ENCODE results near the gene MYT1.

MYT1 gene

GRCh38 chr20:64207641-64208590 is 43.7 kb downstream of the MYT1 start:
- TF ChIP-seq CTCF (IDR thresholded peaks at IDR 0.05; ENCODE audit: insufficient read depth, low read length) (no peak), REST (IDR thresholded peaks at IDR 0.05; ENCODE audit: insufficient replicate concordance, low read depth) (no peak), POLR2AphosphoS5 (IDR thresholded peaks at IDR 0.05; ENCODE audit: low read depth) (no peak), GABPA (IDR thresholded peaks at IDR 0.05; ENCODE audit: low read depth) (no peak), SPI1 (IDR thresholded peaks at IDR 0.05; ENCODE audit: borderline replicate concordance, low read depth) (no peak)
- H3K27me3 ChIP-seq (ENCODE audit: insufficient read depth, poor library complexity, severe bottlenecking): no peaks in the 10 kb centered on the region
- DNase-seq (ENCODE audit: low read depth in 1 of 2, low spot score in 1 of 2): no peak
- no peak overlapping the region for H3K4me3 ChIP-seq (replicated peaks; ENCODE audit: insufficient read depth, low read length)
- no peak overlapping the region for H3K27ac ChIP-seq (replicated peaks)

- no peak for DNase-seq (ENCODE audit: low read depth in 1 of 2, low spot score in 1 of 2)
- Histone ChIP-seq H3K27ac (replicated peaks) (no peak overlapping the region), H3K4me3 (replicated peaks; ENCODE audit: insufficient read depth, low read length) (no peak overlapping the region), H3K27me3 (ENCODE audit: insufficient read depth, poor library complexity, severe bottlenecking) (peaks cover 4% of the 10 kb centered on the region)
- TF ChIP-seq REST (IDR thresholded peaks at IDR 0.05; ENCODE audit: insufficient replicate concordance, low read depth): no peak
- TF ChIP-seq GABPA (IDR thresholded peaks at IDR 0.05; ENCODE audit: low read depth): no peak
- no peak for TF ChIP-seq SPI1 (IDR thresholded peaks at IDR 0.05; ENCODE audit: borderline replicate concordance, low read depth)
- no peak for TF ChIP-seq CTCF (IDR thresholded peaks at IDR 0.05; ENCODE audit: insufficient read depth, low read length)
- TF ChIP-seq POLR2AphosphoS5 (IDR thresholded peaks at IDR 0.05; ENCODE audit: low read depth): no peak
These were observed 44.9 kb downstream of the MYT1 start for GRCh38 chr20:64209148-64209547.

- no peak for DNase-seq (ENCODE audit: low read depth in 1 of 2, low spot score in 1 of 2)
- Histone ChIP-seq H3K27me3 (ENCODE audit: insufficient read depth, poor library complexity, severe bottlenecking) (peaks cover 4% of the 10 kb centered on the region), H3K27ac (replicated peaks) (no peak overlapping the region), H3K4me3 (replicated peaks; ENCODE audit: insufficient read depth, low read length) (no peak overlapping the region)
- no peak for TF ChIP-seq REST (IDR thresholded peaks at IDR 0.05; ENCODE audit: insufficient replicate concordance, low read depth)
These were observed 46.6 kb downstream of the MYT1 start for GRCh38 chr20:64210656-64211369.
